ENCODE data around the gene ART3.
"Not testable (repeated sequence)": the region's sequence is repeated elsewhere in the genome, so short reads cannot be mapped to it uniquely, and the experiment has no call there.

ART3 gene, protein sequence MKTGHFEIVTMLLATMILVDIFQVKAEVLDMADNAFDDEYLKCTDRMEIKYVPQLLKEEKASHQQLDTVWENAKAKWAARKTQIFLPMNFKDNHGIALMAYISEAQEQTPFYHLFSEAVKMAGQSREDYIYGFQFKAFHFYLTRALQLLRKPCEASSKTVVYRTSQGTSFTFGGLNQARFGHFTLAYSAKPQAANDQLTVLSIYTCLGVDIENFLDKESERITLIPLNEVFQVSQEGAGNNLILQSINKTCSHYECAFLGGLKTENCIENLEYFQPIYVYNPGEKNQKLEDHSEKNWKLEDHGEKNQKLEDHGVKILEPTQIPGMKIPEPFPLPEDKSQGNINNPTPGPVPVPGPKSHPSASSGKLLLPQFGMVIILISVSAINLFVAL

DNA sequence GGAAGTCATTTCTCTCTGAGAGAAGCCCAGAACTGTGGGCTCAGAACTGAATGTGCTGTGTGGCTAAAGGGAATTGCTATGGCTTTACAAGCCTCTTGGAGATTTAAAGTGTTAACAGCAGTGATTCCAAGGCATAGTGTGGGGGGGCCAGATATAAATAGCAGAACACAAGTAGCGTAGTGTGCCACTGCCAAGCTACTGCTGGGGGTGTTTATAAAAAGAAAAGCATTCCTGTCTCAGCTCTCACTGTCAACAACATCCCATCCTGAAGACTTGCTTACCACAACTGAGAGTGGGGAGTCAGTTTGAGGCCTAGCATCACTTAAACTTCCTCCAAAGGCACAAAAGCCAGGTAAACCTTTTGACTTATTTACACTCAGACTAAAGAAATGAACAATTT is at the start of gene ART3:
ART3 (plus strand) TSS at position 242 of the 400 bp plus-strand sequence. CDS start 1,181 bp downstream, outside the sequence.
- no peak for DNase-seq

- peak; percentile 63 for DNase-seq
These were observed 46.2 kb upstream of the ART3 start for GRCh38 chr4:76028350-76028765.

DNA sequence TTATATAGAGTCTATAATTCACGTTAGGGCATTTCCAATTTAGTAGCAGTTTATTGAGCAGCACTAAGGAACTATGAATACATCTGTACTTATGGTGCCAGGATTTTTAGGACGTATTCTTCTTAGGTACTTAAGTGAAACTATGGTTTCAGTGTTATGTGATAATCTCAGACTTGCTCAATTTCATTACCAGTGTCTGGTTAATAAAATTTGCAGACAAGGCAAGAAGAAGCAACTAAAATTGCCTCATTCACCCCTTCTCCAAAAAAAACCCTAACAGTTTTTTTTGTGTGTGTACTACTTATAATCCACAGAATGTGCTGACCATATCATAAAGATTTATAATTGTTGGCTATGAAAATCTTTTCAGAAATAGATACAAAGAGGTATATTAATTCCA is 45.2 kb upstream of the ART3 start:
- DNase-seq, result no peak

DNA sequence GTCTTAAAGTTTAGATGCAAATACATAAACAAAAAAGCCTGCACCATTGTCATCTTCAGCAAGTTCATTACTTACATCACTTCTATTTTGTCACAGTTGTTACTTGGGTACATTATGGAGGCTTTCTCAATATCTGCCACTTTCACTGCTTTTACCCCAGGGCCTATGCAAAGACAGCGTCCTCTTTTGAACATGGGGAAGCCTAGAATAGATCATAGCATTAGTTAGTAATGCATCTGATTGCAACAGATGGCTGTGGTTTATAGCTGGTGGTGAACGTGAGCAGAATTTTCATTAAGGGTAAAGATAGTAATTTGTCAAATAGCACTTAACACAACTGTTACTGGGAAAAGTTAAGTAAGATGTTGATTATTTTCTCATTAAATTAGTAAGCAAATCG is 39.4 kb upstream of the ART3 start:
- peak; percentile 57 for DNase-seq

DNA sequence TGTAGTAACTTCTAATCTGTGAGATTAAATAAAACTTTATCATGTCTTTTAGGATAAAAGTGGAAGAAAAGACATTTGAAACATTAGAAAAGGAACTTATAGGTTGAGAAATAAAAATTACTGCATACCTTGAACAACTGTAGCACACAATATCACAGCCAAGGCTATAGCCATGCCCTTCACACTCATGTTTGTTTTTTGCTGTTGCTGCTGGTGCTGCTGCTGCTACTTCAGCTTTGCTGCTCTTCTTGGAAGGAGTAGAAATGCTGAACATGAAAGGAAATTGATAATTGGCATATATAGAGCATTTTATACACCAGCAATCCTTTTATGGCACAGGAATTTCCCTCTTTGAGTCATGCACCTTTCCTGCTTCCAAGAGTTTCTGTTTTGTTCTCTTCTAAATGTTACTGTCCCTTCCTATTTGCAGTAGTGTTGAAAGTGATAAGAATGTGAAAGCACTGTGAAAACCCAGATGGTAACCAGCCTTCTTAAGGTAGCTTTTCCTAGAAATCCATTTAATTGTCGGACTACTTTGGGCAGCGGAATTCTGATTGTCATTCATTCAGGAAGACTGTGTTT is 38.6 kb upstream of the ART3 start, which contains the start of gene CXCL11:
CXCL11 (minus strand) TSS at position 272 of the 582 bp plus-strand sequence; CDS start at position 189, 83 bp downstream.
- no peak for DNase-seq

DNA sequence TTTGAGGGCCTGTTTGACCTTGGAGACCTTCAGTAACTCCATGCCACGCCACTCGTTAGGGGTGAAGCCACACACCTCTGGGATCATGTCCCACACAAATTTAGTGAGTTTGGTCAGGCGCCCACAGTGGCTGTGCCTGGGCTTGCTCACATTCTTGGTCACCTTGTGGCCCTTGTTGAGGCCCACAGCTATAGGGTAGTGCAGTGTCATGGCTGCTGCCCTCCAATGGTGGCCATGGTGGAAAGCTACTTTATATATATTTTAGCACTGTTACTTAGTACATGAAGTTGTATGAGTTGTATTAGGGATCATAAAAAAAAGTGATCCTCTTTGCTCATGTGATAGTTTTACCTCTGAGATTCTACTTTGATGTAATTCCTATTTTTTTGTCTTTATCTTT is 37.7 kb upstream of the ART3 start:
- DNase-seq, result no peak

- DNase-seq, result not testable (repeated sequence)
These were observed 32.1 kb upstream of the ART3 start for GRCh38 chr4:76042241-76042998.

GRCh38 chr4:76043306-76043705 is 31.2 kb upstream of the ART3 start:
- not testable (repeated sequence) for DNase-seq

GRCh38 chr4:76044686-76045085 is 29.8 kb upstream of the ART3 start:
- DNase-seq, result not testable (repeated sequence)

- DNase-seq, result not testable (repeated sequence)
These were observed 24.6 kb upstream of the ART3 start for GRCh38 chr4:76049860-76050416.

GRCh38 chr4:76050560-76051050 is 23.9 kb upstream of the ART3 start:
- DNase-seq, result not testable (repeated sequence)

GRCh38 chr4:76053730-76054129 is 20.8 kb upstream of the ART3 start:
- no peak for DNase-seq

DNA sequence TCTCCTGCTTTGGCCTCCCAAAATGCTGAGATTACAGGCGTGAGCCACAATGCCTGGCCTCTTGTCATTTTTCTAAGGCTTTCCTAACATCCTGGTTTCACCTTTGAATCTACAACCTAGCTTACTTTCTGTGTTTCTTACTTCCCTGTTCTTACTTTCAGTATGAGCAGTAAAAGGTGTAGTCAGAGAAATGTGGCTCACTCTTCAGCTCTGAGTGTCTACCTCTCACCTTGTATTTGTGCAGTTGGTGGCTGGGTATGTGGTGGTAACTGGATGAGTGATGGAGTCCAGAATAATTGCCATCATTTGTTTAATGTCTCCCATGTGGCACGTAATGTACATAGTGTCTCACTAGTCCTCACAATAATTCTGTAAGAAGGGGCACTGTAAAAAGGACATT is 19.5 kb upstream of the ART3 start:
- no peak for DNase-seq

DNA sequence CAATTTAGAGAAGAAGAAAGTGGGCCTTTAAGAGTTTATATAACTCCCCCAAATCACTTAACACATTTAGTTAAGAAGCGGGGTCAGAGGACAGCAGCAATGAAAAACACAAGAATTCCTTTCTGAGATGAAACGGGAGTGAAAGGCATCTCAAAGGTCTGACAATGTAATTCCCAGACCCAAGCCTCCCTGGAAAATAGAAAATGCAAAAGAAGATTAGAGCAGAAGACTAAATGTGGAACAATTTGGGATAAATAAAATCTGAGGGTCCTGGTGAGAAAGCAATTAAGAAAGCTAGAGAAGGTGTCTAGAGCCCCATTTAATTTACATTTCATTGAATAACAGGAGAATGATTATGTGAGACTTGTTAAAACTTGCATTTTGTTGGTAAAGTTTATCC is 19.1 kb upstream of the ART3 start:
- no peak for DNase-seq

GRCh38 chr4:76058302-76058701 is 16.2 kb upstream of the ART3 start:
- no peak for DNase-seq

DNA sequence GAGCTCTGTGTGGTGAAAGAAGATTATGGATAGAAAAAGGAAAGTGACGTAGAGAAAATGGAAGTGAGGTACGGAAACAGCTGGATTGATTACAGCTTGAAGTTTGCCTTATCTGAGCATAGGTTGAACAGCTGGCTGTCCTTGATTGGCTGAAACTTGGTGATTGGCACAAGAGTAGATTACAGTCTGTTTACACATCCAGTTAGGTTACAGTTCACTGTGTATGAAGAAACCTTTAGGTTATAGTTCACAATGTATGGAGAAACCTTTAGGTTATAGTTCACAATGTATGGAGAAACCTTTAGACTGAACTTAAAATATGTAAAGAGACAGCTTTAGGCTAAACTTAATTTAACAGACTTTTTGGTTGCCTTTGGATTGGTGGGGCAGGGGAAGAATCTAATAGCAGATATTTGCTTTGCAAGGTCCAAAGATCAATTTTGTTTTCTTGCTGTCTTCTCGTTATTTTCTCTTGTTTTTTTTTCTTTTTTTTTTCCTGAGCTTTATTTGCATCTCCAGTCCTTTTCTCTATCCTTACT is 15.6 kb upstream of the ART3 start:
- peak; percentile 25 for DNase-seq

DNA sequence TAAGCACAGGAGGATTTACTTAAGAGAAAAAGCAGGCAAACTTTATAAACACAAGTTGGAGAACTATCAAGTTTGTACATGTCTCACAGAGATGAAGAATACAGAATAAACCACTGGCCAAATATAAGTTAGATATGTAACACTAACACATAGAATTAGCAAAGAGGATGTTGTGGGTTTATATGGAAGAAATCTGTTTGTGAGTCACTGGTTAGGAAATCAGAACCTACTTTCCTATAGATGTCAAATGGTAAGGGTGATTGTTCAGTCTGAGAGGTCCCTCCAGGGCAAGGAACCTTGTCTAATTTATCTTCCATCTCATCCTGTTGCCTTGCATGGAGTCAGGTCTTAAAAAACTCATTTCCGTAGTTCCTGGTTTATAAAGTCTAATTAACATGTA is 14.8 kb upstream of the ART3 start:
- DNase-seq, result peak; percentile 24

DNA sequence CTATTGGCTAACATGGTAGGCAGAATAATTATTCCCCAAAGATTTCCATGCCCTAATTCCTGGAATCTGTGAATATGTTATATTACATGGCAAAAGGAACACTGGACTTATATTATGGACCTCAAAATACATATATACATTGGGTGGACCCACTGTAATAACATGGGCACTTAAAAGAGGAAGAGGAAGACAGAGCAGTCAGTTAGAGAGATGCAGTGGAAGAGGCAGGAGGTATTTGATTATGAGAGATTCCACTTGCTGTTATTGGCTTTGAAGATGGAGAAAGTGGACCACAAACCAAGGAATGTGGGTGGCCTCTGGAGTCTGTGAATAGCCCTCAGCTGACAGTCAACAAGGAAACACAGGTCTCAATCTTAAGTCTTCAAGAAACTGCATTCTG is 14.0 kb upstream of the ART3 start:
- no peak for DNase-seq

GRCh38 chr4:76061421-76061820 is 13.1 kb upstream of the ART3 start:
- DNase-seq, result no peak

DNA sequence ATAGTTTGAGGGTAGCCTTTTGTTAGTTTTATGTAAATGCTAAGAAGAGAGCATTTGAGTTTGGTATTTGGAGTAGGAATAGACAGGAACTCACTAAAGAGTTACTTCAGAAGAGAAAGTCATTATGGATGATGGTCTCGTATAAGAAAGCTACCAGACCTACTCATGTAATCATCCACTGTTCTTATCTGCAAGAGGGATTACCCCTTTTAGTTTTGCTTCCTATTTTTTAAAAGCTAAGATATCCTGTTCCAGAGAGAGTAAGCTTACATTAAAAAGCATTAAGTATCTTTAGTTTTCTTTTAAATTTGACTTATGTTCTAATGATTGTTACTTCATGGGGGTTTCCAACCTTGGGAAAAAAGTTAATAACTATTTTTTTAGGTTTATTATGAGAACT is 12.5 kb upstream of the ART3 start:
- DNase-seq, result no peak

DNA sequence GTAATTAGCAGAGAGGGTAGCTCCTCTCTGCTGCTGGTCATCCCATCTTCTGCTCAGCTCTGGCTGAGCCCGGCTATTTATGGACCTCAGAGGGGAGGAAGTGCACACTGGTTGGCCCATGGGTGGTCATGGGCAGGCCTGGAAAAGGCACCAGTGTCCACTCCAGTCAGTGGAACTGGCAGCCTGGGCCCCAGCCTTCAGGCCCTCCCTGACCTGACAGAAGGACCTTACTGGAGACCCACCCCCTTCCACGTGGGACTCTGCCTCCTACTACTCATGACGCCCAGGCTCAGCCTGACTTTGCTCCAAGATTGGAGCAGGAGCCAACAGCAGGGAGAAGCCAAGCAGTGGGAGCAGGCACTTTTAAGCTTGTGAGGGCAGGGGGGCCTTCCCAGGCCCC is 8.0 kb upstream of the ART3 start:
- no peak for DNase-seq

- DNase-seq, result peak; percentile 90
These were observed 6.7 kb upstream of the ART3 start for GRCh38 chr4:76067652-76068286.

Measured in hematopoietic multipotent progenitor cell treated with erythropoietin and hydrocortisone succinate and interleukin-3 and kit ligand, for 6 days (in vitro differentiated cells).